OCI-M1 (cell line): Measurements from ENCODE around the gene CNIH4.
"Not testable (repeated sequence)": the region's sequence is repeated elsewhere in the genome, so short reads cannot be mapped to it uniquely, and the experiment has no call there.

Experiments
- DNase-seq: peaks from one replicate; lab custom pipeline; 2025; lab: John Stamatoyannopoulos, UW

The CNIH4 gene

DNA sequence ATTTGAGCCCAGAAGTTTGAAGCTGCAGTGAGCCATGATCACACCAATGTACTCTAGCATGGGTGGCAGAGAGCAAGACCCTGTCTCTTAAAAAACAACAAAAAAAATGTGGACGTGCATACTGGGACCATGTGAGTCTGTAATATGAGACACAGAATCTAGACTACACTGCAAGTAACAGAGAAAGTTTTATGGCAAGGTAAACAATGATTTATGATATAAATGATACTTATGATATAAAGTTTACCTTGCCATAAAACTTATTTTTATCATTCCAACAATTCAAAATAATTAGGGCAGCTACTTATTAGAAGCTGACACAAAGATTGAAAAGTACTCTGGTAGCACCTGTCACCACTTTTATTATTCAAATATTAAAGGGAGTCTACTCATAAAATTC is 43.2 kb downstream of the CNIH4 start:
- DNase-seq = no peak

DNA sequence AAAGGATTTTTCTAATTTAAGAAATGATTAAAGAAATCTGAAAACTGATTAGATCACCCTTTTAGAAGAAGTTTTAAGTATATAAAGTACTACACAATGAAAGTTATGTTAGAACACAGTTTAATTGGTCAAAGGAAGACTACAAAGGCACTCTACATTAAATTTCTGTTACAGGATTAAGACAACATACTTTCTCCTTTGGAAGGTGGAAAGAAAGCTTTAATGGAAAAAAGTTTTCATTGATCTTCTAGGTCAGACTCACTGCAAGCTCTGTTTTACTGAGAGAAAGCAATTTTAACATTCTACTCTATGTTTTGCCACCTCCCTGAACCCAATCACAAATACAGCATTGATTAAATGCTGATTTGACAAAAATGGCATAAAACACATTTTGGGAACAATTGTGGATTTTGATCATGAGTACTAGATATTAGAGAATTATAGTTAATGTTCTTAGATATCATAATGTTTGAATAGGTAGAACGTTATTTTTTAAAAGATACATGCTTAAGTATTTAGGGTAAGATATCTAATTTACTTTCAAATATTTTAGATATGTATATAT is 45.9 kb downstream of the CNIH4 start:
- no peak for DNase-seq

DNA sequence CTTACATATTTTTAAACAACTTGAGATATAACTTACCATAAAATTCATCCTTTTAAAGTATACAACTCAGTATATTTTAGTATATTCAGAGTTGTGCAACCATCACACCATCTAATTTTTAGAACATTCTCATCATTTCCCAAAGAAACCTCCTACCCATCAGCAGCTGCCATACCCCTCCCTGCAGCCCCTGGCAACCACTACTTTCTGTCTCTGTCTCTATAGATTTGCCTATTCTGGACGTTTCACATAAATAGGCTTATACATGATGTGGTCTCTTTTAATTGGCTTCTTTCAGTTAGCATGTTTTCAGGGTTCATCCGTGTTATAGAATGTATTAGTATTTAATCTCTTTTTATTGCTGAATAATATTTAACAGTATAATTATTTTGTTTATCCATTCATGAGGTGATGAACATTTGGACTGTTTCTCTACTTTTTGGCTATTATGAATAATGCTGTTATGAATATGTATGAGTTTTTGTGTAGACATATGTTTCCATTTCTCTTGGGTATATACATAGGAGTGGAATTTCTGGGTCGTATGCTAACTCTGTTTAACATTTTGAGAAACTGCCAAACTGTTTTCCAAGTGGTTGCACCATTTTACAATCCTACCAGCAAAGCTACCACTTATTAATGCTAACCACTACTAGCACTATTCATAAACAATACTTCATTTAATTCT is 48.4 kb downstream of the CNIH4 start:
- no peak for DNase-seq

DNA sequence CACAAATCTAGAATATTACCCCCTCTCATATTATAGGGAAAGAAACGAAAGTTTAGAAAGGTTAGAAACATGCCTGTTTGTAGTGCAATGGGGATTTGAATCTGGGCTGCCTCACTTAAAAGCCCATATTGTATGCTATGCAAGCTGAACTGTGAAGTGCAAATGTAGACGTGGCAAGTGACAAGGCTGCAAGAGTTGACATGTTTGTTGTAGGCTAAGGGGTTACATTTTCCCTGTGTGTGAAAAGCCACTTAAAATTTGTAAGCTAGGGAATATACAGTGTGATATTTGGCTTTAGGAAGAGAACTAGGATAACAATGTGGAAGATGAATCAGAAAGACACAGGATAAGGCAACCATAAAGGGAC is 48.9 kb downstream of the CNIH4 start:
- no peak for DNase-seq

DNA sequence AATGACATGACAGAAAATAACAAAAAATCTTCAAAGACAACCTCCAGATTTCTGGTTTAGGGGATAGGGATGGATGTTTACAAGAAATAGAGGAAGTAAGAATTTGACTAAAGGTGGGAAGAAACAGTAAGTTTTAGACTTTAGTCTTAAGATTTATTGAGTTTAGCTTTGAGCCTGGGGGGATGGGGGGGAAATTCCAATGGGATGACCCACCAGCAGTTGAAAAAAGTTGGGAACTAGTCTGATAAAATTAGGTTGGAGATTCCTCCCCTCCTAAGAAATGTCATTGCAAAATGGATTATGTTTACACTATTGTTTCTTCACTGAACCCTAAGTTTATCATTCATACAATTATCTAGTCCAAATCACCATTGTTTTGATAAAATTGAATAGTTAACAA is 49.5 kb downstream of the CNIH4 start:
- DNase-seq = no peak

DNA sequence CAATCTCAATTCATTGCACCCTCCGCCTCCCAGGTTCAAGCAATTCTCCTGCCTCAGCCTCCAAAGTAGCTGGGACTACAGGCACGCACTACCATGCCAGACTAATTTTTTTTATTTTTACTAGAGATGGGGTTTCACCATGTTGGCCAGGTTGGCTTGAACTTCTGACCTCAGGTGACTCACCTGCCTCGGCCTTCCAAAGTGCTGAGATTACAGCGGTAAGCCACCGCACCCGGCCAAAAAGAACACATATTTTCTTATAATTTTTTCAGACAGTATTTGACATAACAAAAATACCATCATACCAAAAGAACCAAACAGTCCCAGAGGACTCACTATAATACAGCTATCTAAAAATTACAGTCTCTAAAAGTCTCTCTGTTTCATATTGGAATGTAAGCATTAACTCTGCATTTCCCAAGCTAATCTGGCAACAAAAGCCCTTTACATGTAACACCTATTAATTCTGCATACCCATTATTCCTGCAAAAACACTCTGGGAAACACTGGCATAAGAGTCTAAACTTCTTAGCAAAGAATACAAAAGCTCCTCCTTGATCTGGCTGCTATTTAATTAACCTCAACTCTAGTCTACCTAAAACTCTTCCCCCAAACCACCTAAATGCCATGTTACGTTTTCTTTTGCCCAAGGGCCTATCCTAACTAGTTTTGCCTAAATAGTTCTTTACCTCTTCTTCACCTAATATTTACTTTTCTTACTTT is 51.1 kb downstream of the CNIH4 start:
- no peak for DNase-seq

DNA sequence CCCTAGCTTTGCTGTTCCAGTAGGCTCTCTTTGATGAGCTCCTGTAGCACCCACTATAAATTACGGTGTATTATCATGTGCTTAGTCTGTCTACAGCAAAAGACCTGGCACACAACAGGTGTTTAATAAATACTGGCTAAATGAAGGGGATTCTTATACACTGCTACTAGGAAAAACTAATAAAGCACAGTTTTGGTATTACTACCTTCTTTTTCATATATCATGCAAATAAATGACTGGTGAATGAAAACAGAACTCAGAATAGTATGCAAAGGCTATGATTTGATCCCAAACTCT is 51.6 kb downstream of the CNIH4 start:
- no peak for DNase-seq

DNA sequence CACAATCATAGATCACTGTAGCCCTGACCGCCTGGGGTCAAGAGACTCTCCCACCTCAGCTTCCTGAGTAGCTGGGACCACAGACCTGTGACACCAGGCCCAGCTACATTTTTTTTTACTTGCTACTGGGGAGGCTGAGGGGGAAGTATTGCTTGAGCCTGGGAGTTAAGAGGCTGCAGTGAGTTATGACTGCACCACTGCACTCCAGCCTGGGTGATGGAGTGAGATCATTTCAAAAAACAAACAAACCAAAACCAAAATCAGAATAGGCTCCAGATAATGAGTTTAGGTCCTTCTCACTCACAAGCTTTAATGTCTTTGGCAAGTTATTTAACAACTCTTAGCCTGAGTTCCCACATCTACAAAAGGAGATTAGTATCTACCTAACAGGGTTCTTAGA is 55.1 kb downstream of the CNIH4 start:
- DNase-seq = no peak

DNA sequence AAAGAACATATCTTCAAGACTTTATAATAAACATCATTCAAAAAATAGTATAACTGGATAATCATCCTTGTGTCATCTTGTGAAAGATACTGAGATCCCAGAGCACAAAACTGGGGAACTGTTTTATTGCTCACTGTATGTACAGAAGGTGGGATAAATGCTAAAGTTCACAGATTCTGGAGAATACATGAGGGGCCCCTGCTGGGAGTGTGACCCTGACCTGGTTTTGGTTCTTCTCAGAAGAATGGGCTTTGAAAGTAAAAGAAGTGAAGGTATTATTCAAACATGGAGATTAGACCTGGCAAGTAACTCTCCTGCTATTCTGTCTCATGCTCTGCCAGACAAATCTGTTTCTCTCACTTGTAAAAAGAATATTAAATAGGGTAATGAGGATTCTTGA is 63.4 kb downstream of the CNIH4 start:
- DNase-seq = no peak

DNA sequence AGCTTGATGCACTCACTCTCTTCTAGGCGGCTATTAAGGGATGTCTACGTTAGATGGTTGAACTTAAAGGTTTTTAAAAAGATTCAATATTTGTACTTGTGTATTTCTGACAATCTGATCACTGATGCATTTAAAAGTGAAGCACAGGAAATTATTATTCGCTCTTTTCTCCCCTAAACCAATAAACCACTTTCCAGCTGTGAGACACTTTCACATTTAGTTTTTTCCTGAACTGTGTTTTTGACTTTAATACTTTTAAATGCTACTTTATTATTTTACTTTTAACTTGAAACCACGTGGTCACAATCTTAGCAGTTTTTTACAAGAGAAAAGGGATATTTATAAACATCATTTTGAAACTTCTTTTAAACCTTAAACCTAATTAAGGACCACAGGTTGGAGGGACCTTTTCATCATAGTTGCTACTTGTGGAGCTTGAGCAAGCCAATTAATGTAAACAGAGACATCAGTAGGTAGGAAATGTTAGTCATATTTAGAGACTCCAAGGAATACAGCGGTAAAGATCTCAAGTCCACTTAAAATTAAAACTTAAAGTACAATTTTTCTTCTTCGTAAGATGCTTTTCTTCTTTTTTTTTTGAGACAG is 68.7 kb downstream of the CNIH4 start:
- no peak for DNase-seq

DNA sequence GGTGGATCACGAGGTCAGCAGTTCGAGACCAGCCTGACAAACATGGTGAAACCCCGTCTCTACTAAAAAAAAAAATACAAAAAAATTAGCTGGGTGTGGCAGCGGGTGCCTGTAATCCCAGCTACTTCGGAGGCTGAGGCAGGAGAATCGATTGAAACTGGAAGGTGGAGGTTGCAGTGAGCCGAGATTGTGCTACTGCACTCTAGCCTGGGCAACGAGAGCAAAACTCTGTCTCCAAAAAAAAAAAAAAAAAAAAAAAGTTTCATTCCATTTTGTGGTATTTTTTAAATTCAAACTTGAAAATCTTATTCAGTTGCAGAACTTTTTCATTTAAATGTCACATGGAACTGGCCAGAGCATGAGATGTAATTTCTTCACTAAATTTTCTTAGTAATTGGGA is 70.2 kb downstream of the CNIH4 start:
- not testable (repeated sequence) for DNase-seq

DNA sequence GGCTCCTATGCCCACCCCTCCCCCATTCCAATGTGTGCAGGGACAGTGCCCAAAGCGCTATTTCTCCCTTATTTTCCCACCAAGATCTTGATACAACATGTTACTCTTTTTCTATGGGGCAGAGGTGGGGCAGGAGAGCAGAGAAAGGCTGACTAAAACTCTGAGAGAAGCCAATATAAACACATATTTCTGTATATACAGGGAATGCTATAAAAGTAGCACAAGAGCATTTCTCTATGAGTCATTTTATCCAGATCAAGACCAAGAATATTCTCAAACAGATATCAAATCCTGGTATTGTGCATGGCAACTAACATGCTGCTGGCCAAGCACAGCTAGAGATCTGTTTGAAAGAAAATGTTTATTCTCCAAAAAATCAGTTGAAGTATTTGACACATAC is 70.7 kb downstream of the CNIH4 start:
- no peak for DNase-seq

DNA sequence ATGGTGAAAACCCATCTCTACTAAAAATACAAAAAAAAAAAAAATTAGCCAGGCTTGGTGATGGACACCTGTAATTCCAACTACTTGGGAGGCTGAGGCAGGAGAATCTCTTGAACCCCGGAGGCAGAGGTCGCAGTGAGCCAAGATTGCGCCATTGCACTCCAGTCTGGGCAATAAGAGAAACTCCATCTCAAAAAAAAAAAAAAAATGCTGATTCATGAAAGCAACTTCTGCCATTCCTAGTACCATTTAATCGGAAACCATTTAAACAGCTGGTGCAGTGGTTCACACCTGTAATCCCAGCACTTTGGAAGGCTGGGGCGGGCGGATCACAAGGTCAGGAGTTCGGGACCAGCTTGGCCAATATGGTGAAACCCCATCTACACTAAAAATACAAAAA is 72.0 kb downstream of the CNIH4 start:
- not testable (repeated sequence) for DNase-seq
